ENCODE data around the gene GAB1. TPM values are rescaled to one million over a fixed set of nuclear protein-coding genes. Genes with fewer than 3 reads are reported as not detected.

GAB1 gene
- total RNA-seq (2022) (8.8 and 13.4 TPM in 2 replicates), Bru-seq, nascent RNA (percentile 68 among the genes with signal in this experiment), BruChase-seq, experiment 1, labeled RNA remaining after a 6-hour chase (percentile 51 among the genes with signal in this experiment), BruChase-seq, experiment 2, labeled RNA remaining after a 2-hour chase (percentile 56 among the genes with signal in this experiment)
- long read RNA-seq = 0 reads

DNA sequence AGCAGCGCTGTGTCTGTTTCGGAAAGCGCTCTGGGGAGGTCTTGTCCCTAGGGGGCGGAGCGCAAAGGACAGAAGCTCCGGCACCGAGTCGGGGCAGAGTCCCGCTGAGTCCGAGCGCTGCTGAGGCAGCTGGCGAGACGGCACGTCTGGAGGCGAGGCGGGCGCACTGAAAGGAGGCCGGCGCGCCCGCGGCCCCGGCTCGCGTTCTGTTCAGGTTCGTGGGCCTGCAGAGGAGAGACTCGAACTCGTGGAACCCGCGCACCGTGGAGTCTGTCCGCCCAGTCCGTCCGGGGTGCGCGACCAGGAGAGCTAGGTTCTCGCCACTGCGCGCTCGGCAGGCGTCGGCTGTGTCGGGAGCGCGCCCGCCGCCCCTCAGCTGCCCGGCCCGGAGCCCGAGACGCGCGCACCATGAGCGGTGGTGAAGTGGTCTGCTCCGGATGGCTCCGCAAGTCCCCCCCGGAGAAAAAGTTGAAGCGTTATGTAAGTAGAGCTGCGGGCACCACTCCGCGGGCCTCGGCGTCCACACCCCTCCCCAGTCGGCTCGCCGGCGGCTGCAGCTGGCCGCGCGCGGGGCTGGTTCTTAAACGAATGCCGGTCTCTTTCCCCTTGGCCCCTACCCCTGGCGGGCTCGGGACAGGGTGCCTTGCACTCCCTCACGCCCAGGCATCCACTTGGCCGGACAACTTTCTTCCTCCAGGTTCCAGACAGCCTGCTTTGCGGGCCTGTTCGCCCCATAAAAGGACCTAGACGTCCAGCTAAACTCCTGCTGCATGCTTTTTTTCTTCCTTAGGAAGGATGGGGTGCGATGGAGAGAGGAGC is at the start of gene GAB1:
GAB1 (plus strand) TSS at position 96 of the 819 bp plus-strand sequence; CDS start at position 409, 313 bp downstream.
- CTCF ChIA-PET = interaction anchor here (0.6 to 0.9 kb wide), 3 partner anchors 9 to 64 kb away, joined by 3 to 4 read pairs (median 3); no protein-coding TSS in a partner anchor
- no peaks in the 10 kb centered on the region for H3K9me3 Mint-ChIP-seq (ENCODE audit: low read depth, unreplicated experiment)
- H3K4me1 Mint-ChIP-seq (ENCODE audit: low read depth, unreplicated experiment) = peaks cover 8% of the 10 kb centered on the region
- intact Hi-C loops (cut with micrococcal nuclease; ENCODE audit: unreplicated experiment) = loop anchor here (5.0 to 10.0 kb wide), 2 partner anchors 60 to 132 kb away; no protein-coding TSS in a partner anchor
- H3K36me3 Mint-ChIP-seq (ENCODE audit: insufficient read depth, unreplicated experiment) = peaks cover 24% of the 10 kb centered on the region
- BruUV-seq (replicated peaks) = no TSS peak
- DNase-seq = peak; percentile 67
- peak within 1 kb of the TSS; percentile 86 for H3K4me3 Mint-ChIP-seq (ENCODE audit: low read depth, unreplicated experiment)
- no peaks in the 10 kb centered on the region for H3K27me3 Mint-ChIP-seq (ENCODE audit: unreplicated experiment)
- H3K27ac Mint-ChIP-seq (ENCODE audit: unreplicated experiment) = peak within 1 kb of the TSS; percentile 58
- TF ChIP-seq, protein P1, sequence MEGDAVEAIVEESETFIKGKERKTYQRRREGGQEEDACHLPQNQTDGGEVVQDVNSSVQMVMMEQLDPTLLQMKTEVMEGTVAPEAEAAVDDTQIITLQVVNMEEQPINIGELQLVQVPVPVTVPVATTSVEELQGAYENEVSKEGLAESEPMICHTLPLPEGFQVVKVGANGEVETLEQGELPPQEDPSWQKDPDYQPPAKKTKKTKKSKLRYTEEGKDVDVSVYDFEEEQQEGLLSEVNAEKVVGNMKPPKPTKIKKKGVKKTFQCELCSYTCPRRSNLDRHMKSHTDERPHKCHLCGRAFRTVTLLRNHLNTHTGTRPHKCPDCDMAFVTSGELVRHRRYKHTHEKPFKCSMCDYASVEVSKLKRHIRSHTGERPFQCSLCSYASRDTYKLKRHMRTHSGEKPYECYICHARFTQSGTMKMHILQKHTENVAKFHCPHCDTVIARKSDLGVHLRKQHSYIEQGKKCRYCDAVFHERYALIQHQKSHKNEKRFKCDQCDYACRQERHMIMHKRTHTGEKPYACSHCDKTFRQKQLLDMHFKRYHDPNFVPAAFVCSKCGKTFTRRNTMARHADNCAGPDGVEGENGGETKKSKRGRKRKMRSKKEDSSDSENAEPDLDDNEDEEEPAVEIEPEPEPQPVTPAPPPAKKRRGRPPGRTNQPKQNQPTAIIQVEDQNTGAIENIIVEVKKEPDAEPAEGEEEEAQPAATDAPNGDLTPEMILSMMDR (IDR thresholded peaks at IDR 0.05; ENCODE audit: unreplicated experiment) = no peak

GRCh38 chr4:143287572-143287923 is 49.1 kb upstream of the GAB1 start:
- H3K4me3 Mint-ChIP-seq (ENCODE audit: low read depth, unreplicated experiment) = no peak overlapping the region
- DNase-seq = no peak
- BruUV-seq (replicated peaks) = no TSS peak
- no peak overlapping the region for H3K27ac Mint-ChIP-seq (ENCODE audit: unreplicated experiment)
- TF ChIP-seq, protein P1 (IDR thresholded peaks at IDR 0.05; ENCODE audit: unreplicated experiment) = no peak
- H3K4me1 Mint-ChIP-seq (ENCODE audit: low read depth, unreplicated experiment) = no peaks in the 10 kb centered on the region
- no peaks in the 10 kb centered on the region for H3K36me3 Mint-ChIP-seq (ENCODE audit: insufficient read depth, unreplicated experiment)
- no peaks in the 10 kb centered on the region for H3K27me3 Mint-ChIP-seq (ENCODE audit: unreplicated experiment)
- no peaks in the 10 kb centered on the region for H3K9me3 Mint-ChIP-seq (ENCODE audit: low read depth, unreplicated experiment)
- CTCF ChIA-PET = no interaction called here
- intact Hi-C loops (cut with micrococcal nuclease; ENCODE audit: unreplicated experiment) = no loop called here

DNA sequence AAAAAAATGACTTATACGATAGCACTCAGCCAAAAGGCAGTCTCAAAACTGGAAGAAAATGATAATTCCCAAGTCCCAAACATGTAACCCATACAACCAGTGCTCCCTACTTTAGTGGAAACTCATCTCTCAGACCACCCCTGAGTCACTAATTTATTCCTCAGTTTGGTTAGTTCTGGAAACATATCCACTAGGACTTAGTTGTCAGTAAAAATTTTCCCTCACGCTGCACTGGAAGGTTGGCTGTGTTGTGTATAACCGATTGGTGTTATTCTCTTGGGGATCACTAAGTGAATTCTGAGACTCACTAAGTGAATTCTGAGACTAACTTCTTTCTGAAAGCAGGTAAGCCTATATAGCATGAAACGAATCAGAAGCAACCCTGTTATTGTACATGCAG is 48.5 kb upstream of the GAB1 start:
- no TSS peak for BruUV-seq (replicated peaks)
- no peaks in the 10 kb centered on the region for H3K27me3 Mint-ChIP-seq (ENCODE audit: unreplicated experiment)
- TF ChIP-seq, protein P1 (IDR thresholded peaks at IDR 0.05; ENCODE audit: unreplicated experiment) = no peak
- intact Hi-C loops (cut with micrococcal nuclease; ENCODE audit: unreplicated experiment) = no loop called here
- DNase-seq = no peak
- no peak overlapping the region for H3K27ac Mint-ChIP-seq (ENCODE audit: unreplicated experiment)
- CTCF ChIA-PET = no interaction called here
- no peak overlapping the region for H3K4me3 Mint-ChIP-seq (ENCODE audit: low read depth, unreplicated experiment)
- H3K9me3 Mint-ChIP-seq (ENCODE audit: low read depth, unreplicated experiment) = no peaks in the 10 kb centered on the region
- H3K4me1 Mint-ChIP-seq (ENCODE audit: low read depth, unreplicated experiment) = no peaks in the 10 kb centered on the region
- no peaks in the 10 kb centered on the region for H3K36me3 Mint-ChIP-seq (ENCODE audit: insufficient read depth, unreplicated experiment)

GRCh38 chr4:143289370-143289769 is 47.3 kb upstream of the GAB1 start:
- no peaks in the 10 kb centered on the region for H3K9me3 Mint-ChIP-seq (ENCODE audit: low read depth, unreplicated experiment)
- no peak for DNase-seq
- H3K36me3 Mint-ChIP-seq (ENCODE audit: insufficient read depth, unreplicated experiment) = no peaks in the 10 kb centered on the region
- intact Hi-C loops (cut with micrococcal nuclease; ENCODE audit: unreplicated experiment) = no loop called here
- TF ChIP-seq, protein P1 (IDR thresholded peaks at IDR 0.05; ENCODE audit: unreplicated experiment) = no peak
- H3K27me3 Mint-ChIP-seq (ENCODE audit: unreplicated experiment) = no peaks in the 10 kb centered on the region
- no peaks in the 10 kb centered on the region for H3K4me1 Mint-ChIP-seq (ENCODE audit: low read depth, unreplicated experiment)
- no TSS peak for BruUV-seq (replicated peaks)
- no peak overlapping the region for H3K4me3 Mint-ChIP-seq (ENCODE audit: low read depth, unreplicated experiment)
- H3K27ac Mint-ChIP-seq (ENCODE audit: unreplicated experiment) = no peak overlapping the region
- CTCF ChIA-PET = no interaction called here
